GM18909 (cell line): ENCODE results near the gene CDH13.
A peak's percentile ranks its signal among the peaks of the same experiment; 100 is the strongest.

Experiments
- ATAC-seq: cut with Tn5 transposase; IDR thresholded peaks from one replicate; pipeline ENCODE4 v1.9.1; 2021; ENCODE audit warnings: mild to moderate bottlenecking; ENCODE audit not compliant: unreplicated experiment, poor library complexity

The CDH13 gene

GRCh38 chr16:82874271-82874670 is 247.5 kb downstream of the CDH13 start:
- no peak for ATAC-seq

- no peak for ATAC-seq
These were observed 247.9 kb downstream of the CDH13 start for GRCh38 chr16:82874672-82875071.

GRCh38 chr16:82876951-82877350 is 250.2 kb downstream of the CDH13 start:
- no peak for ATAC-seq

GRCh38 chr16:82878466-82878865 is 251.7 kb downstream of the CDH13 start:
- ATAC-seq: no peak

- ATAC-seq: no peak
These were observed 253.6 kb downstream of the CDH13 start for GRCh38 chr16:82880346-82880745.

- no peak for ATAC-seq
These were observed 254.7 kb downstream of the CDH13 start for GRCh38 chr16:82881516-82881915.

GRCh38 chr16:82882226-82882625 is 255.5 kb downstream of the CDH13 start:
- no peak for ATAC-seq

- peak; percentile 66 for ATAC-seq
These were observed 256.4 kb downstream of the CDH13 start for GRCh38 chr16:82882982-82883835.

- no peak for ATAC-seq
These were observed 257.6 kb downstream of the CDH13 start for GRCh38 chr16:82884320-82884898.

GRCh38 chr16:82886146-82886545 is 259.4 kb downstream of the CDH13 start:
- ATAC-seq: no peak

- ATAC-seq: no peak
These were observed 261.8 kb downstream of the CDH13 start for GRCh38 chr16:82888591-82889001.

- ATAC-seq: no peak
These were observed 264.7 kb downstream of the CDH13 start for GRCh38 chr16:82891424-82891823.

GRCh38 chr16:82891918-82892317 is 265.1 kb downstream of the CDH13 start:
- ATAC-seq: no peak

- ATAC-seq: no peak
These were observed 265.6 kb downstream of the CDH13 start for GRCh38 chr16:82892324-82892723.

- ATAC-seq: no peak
These were observed 269.1 kb downstream of the CDH13 start for GRCh38 chr16:82895843-82896242.

- ATAC-seq: no peak
These were observed 272.2 kb downstream of the CDH13 start for GRCh38 chr16:82899006-82899405.

GRCh38 chr16:82899731-82900450 is 273.1 kb downstream of the CDH13 start:
- no peak for ATAC-seq

- no peak for ATAC-seq
These were observed 273.8 kb downstream of the CDH13 start for GRCh38 chr16:82900559-82900958.

- ATAC-seq: no peak
These were observed 285.2 kb downstream of the CDH13 start for GRCh38 chr16:82911925-82912324.

GRCh38 chr16:82915139-82915824 is 288.5 kb downstream of the CDH13 start:
- no peak for ATAC-seq
